NCI-H1092 (cell line): ENCODE data around the gene NKX2-2.
"Not testable (repeated sequence)": the region's sequence is repeated elsewhere in the genome, so short reads cannot be mapped to it uniquely, and the experiment has no call there.

Source experiments
- DNase-seq: peaks from one replicate; lab custom pipeline; 2025; lab: John Stamatoyannopoulos, UW

NKX2-2 gene

DNA sequence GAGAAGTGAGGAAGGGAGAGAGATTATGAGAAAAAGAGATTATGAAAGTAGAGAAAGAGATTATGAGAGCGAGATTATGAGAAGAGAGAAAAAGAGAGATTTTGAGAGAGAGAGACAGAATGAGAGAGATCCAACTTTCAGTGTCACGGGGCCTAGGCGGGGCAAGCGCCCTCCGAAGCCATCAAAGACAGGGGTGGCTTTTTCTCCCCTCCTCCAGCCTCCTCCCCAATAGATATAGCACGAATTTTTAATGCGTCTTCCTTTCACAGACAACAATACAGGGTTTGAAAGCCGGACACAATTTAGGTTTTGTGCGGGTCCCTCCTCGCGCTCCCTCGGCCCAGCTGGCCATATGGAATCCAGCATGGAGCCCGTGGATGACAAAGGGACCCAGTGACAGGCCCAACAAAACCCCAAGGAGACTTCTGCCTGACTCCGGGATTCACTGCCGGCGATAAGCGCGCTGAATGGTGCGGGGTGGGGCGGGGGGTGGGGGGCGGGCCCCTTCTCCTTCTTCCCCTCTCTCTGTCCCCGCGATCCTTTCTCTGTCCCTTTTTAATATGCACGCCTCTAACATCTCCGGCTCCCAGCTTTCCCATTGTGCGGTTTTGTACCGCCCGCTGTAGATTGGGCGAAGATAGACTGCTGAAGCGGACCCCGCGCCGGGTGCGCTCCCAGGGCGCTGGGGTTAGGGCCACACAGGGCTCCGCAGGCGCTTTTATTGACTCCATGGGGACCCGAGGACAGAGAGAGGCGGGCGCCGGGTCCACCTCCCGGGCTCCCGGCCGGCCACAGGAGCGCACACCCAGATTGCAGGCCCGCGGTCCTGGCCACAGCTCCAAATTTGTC lies 5.4 kb downstream of the NKX2-2 start:
- DNase-seq, result no peak

DNA sequence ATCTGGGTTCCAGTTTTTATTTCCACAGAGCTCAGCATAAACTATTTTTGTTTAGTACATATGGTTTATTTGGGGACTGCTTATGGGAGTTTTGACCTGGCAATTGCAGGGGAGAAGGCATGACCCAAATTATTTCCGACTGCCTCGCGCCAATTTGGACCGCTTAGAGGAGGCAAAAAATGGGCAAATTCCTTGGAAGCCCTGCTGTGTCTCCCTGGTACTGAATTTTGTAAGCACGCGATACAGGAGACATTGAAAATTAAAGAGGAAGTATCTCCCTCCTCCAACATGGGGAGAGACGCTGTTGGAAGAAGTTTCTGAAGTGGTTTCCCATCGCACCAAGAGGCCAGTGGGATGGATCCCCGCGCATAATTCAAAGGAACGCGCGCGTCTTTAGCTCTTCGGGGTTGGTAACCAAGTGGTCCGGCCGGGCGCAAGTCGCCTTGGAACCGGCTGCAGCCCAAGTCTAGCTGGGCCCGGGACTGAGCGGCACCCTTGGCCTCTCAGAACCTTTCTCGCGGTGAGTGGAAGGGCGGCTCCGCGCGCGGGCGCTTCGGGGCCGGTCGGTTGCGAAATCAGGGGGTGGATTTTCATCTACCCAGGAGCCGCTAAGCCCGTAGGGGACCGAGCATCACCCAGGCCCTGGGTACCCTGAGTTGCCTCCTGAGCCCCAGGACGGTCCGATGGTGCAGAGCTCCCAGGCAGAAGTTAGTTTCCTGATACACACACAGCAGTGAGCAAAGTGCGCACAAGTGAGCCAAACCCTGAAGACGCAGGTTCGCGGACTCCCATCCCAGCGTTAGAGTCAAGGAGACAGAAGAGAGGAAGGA lies 6.2 kb downstream of the NKX2-2 start:
- DNase-seq, result no peak

DNA sequence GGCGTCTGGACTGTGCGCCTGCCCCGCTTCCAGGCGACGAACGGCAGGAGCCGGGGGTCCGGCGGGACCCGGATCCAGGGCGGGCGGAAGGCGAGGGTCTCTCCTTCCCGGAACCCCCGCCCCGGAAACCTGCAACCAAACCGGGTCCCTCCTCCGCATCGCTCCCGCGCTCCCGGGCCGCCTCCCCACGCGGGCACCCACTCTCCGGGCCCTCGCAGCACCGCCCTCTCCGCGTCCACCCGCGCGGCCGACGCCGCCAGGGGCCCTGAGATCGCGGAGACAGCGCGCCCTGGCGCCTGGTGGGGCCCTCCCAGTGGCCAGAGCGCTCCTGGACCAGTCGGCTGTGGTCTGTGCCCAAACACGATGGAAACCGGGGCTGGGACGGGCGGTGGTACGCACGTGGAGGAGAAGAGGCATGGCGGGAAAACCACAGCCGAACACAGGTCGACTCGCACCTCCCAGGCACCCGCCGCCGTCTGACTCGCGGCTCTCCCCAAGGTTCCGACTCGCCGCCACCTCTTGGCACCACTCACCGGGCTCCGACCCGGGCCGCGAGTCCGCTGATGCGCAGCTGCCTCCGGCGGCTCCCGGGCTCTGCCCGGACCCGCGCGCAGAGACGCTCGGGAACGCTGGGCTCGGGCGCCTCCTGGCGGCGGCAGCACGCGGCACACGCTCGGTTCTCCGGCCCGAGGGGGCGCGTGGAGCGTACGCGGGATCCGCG lies 7.9 kb downstream of the NKX2-2 start:
- no peak for DNase-seq

DNA sequence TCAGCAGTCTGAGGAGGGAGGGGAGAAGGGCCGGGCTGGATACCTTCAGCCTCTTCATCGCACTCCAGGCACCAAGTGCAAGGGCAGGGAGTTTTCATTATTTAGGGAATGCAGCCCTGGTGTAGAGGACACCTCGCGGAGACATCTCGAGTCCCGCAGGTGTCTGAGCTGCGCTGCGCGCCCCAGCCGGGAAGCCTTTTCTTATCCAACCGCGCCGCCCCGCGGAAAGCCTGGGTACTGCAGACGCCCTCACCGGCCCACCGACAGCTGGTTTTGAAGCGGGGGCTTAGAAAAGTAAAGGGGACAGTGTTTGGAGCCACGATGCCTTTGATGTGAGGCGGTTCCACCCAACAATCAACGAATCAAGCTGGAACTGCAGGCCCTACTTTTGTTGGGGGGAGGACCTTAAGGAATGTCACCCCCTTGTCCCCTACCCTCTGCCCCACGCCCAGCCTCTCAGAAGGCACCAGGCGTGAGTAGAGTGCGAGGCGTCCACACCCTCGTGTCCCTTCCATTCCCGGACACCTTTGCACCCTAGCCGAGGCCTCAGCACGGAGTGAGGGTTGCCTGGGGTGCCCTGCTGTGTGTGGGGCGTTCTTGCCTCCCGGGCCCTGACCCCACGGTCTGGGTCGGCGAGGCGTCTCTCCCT lies 8.6 kb downstream of the NKX2-2 start:
- no peak for DNase-seq

DNA sequence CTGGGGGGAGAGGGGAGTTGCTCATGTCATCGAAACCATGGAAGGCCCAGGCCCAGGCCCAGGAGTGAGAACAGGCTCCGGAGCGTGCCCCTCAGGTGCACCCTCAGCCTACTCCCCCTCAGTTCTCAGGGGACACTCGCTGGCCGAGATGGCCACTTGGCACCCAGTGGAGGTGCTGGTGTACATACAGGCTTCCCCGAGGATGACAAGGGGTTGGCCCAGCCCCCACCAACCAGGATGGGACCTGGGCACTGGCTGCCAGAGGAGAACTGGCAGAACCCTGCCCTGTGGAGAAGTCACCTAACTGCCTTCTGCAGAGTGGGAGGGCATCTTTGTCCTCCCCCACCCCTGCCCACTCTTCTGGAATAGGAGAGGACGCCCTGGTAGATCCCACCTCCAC lies 9.5 kb downstream of the NKX2-2 start:
- no peak for DNase-seq

DNA sequence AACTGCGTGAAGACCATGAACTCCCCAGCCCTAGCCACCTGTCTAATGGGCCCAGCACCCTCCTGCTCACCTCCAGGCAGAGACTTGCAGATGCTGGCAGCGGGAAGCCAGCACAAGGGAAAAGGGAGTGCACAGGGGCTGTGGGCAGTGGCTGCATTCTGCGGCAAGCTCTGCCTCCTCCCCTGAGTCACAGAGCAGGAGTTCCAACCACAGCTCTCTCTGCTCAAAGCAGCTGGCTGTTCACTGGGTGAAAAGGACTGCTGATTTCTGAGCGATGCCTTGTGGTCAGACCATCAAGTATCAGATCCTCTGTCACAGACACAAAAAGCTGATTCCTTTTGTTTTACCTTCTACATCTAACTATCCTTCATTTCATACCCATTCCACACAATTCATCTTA lies 10.5 kb downstream of the NKX2-2 start:
- no peak for DNase-seq

DNA sequence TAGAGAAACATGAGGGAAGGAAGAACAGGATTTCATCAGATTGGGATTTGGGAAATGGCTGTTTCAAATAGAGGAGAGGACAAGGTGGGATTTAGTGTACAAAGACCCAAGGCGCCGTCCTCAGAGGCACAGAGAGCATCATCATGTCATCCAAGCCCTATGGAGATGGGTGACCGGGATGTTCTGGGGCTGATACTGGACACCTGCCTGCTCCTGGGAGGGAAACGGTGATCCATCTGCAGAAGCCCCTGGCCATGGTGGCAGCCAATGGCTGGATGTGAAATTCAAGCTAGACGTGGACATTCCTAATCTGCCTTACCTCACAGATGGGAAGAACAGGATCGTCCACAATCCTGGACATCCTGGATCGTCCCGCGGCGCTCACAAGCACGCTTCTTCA lies 12.7 kb downstream of the NKX2-2 start:
- DNase-seq, result no peak

DNA sequence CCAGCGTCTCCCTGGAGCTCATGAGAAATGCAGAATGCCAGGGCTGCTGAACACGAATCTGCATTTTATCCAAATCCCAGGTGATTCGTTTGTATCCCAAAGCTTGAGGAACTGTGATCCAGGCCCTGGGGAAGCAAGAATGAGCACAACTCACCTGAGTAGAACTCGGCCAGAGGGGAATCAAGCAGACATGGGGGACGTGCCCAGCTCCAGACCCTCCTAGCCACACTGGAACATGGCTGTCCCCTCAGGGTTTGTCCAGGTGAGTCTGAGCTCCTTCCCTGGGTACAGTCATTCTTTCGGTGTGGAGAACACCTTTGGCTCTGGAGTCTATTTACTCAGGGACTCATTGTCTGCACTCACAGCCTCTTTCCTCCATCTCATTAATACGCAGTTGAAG lies 13.3 kb downstream of the NKX2-2 start:
- no peak for DNase-seq

DNA sequence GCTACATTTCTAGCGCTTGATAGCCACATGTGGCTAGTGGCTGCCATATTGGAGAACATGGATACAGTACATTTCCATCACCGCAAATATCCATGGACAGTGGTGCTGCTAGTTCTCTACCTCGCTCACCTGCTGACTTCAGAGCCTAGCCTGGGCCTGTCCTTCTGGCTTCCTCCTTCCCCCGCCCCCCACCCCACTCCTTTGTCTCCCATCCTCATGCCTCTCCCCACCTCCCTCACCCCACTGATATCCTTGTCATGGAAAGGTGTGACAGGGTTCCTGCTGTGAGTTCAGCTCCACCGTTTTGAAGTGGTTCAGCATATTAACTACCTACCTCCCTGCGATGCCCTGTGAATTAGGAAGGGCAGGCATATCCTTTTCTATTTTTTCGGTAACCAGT lies 14.2 kb downstream of the NKX2-2 start:
- DNase-seq, result no peak

DNA sequence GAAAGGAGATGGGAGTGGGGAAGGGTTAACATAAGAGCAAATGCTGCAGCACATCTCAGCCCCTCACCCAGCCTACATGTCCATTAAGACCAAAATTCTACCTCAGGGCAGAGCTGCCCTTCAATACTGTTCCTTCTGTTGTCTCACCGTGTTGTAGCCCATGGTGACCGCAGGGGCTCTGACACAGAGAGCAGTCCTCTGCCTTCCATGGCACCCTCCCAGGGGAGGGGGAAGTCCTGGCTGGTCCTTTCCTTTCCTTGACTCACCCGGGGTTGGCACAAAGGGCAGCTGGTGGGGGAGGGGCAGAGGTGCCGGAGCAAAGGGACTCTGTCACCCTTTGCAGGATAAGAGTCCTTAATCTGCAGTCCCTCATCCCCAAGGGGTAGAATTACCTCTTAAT lies 15.2 kb downstream of the NKX2-2 start:
- DNase-seq, result no peak

DNA sequence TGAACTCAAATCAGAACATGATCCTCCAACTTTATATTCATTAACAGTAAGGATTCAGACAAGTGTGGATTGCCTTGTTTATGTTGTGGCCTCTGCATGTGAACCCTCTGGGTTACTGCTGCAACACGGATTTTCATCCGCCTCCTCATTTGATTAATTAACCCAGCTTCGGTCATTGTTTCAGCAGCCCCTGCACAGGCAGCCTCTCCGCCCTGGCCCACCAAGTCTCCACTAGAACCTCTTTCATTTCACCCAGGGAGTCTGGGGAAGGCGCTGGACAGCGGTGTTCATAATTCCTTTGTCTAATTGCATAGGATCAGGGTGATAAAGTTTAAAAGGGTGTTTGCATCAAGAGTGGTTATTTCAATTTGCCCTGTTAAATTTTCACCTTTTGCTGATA lies 15.7 kb downstream of the NKX2-2 start:
- no peak for DNase-seq

DNA sequence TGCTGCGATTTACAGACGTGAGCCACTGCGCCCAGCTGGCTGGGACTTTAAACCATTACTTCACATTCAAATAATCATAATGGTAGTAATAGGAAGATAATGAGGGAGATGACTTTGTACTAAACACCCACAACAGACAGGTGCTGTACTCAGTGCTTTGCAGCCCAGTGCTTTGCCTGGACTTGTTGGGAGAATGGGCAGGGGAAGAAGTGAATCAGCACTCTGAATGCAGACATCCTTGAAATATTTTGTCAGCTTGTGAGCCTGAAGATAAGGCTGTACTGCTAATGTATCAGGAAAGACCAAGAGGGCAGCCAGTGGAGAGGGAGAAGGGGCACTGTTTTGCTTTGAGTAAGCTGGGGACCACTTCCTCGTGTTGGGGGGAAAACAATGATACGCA lies 17.4 kb downstream of the NKX2-2 start:
- DNase-seq, result no peak

DNA sequence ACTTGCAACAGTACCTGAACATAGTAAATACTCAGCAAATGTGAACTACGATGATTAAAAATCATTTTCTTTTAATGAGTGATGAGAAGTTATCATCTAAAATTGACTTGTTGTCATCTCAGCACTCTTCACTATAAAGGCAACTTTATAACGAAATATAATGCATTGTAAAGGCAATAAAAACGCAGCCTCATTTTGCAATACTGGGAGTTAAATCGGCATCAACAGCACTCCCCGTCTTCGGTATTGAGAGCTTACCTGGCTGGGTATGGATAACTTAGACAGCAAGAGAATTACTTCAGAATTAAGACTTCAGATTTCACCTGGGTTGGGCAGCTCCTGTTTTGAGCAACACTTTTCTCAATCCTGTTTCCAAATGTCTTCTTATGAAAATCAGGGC lies 20.8 kb downstream of the NKX2-2 start:
- DNase-seq, result no peak

DNA sequence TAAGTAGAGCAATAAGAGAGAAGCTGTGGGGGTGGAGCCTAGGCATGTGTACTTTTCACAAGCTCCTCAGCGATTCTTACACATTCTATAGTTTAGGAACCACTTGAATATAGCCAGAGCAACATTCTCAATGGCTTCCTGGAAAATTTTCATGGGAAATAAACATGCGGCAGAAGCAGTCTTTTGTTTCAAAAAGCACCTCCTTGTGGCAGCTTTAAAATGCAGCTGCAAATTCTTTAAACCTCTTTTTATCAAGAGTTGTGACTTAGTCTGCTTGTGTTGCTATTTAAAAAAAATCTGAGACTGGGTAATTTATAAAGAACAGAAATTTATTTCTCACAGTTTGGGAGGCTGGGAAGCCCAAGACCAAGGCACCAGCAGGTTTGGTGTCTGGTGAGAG lies 23.8 kb downstream of the NKX2-2 start:
- DNase-seq, result no peak

DNA sequence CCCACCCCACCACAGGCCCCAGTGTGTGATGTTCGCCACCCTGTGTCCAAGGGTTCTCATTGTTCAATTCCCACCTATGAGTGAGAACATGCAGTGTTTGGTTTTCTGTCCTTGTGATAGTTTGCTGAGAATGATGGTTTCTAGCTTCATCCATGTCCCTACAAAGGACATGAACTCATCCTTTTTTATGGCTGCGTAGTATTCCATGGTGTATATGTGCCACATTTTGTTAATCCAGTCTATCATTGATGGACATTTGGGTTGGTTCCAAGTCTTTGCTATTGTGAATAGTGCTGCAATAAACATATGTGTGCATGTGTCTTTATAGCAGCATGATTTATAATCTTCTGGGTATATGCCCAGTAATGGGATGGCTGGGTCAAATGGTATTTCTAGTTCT lies 33.7 kb downstream of the NKX2-2 start:
- DNase-seq, result not testable (repeated sequence)

DNA sequence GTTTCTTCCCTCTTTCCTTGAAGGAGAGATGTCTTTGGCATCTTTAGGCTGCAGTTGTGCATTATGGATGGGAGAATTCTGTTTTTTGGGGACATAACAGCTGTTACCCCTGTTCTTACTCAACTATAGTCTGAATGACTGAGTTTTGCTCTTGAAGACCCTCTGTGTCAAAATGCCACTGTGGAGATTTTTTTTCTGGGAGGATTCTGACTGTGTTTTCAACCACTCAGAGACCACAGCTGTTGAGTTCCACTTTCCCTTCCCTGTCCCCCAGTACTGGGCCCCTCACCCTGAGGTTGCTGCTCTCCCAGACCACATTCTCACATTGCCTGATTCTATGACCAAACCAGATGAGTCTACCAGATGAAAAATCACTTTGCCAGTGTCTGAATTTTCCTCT lies 48.1 kb downstream of the NKX2-2 start:
- DNase-seq, result no peak

DNA sequence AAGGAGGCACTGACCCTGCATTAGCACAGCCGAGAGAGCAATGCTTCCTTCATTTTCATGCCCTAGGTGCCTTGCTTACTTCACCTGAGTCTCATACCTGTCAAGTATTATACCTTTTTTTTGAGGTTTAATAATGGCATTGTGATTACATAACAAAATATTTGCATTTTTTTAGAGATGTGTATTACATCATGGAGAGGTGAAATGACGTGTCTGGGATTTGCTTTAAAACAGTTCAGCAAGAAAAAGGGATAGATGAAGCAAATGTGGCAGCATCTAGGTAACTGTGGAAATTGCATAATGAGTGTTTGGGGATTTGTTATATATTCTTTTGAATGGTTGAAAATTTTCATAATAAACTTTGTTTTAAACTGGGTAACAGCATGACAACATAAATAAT lies 48.9 kb downstream of the NKX2-2 start:
- DNase-seq, result no peak
